Naive thymus-derived CD8-positive, alpha-beta T cell (primary cell): ENCODE measurements around the gene APLF. TPM values are rescaled to one million over a fixed set of nuclear protein-coding genes. Genes with fewer than 3 reads are reported as not detected.

Experiments
- ATAC-seq, 2 donors: fragments of 150-1000 bp; cut with Tn5 transposase in 1 of 2; sonication (Bioruptor Pico), chemical (Tn5 transposase) in 1 of 2; 1 replicate in 1 of 2; 2 replicates in 1 of 2; pipeline ENCODE4 v1.10.0; 2021; ENCODE audit warnings: mild to moderate bottlenecking in 2 of 2, moderate library complexity in 2 of 2
- POLR2A ChIA-PET: fragments of 350-600 bp; sonication (Branson Sonifier 250); formaldehyde crosslinking; loops from one replicate; lab custom pipeline; 2021; ENCODE audit warnings: antibody characterized with exemption; lab: Charles Lee
- DNase-seq, 10 donors: peaks; one replicate each; pipeline versions ENCODE4 v3.0.0 to v3.0.0-alpha.2; 2020 to 2022
- H3K27ac Mint-ChIP-seq, 10 donors: one replicate each; pipeline ENCODE4 v1.8.0; 2020 to 2022; ENCODE audit warnings: mild to moderate bottlenecking in 10 of 10, mixed read lengths in 10 of 10, moderate library complexity in 4 of 10, inconsistent platforms in 1 of 10
- H3K27me3 Mint-ChIP-seq, 5 donors: one replicate each; pipeline ENCODE4 v1.8.0; 2021 to 2022; ENCODE audit warnings: mixed read lengths in 5 of 5
- H3K36me3 Mint-ChIP-seq, 3 donors: one replicate each; pipeline ENCODE4 v1.8.0; 2020 to 2022; ENCODE audit warnings: mixed read lengths in 3 of 3, mild to moderate bottlenecking in 2 of 3, inconsistent platforms in 1 of 3
- H3K4me1 Mint-ChIP-seq, 4 donors: one replicate each; pipeline ENCODE4 v1.8.0; 2021 to 2022; ENCODE audit warnings: mixed read lengths in 4 of 4
- H3K4me3 Mint-ChIP-seq, 10 donors: one replicate each; pipeline ENCODE4 v1.8.0; 2020 to 2022; ENCODE audit warnings: mild to moderate bottlenecking in 10 of 10, mixed read lengths in 10 of 10, moderate library complexity in 6 of 10, inconsistent platforms in 1 of 10
- H3K9me3 Mint-ChIP-seq, 9 donors: one replicate each; pipeline ENCODE4 v1.8.0; 2020 to 2022; ENCODE audit warnings: mixed read lengths in 9 of 9, mild to moderate bottlenecking in 3 of 9, inconsistent platforms in 1 of 9, moderate library complexity in 1 of 9
- polyA plus RNA-seq, 3 donors: library from polyadenylated mRNA; unstranded; fragments of 300-500 nt; fragmentation: Illumina TruSeq; gene quantifications; one replicate each; pipeline ENCODE4 v1.2.3, GENCODE V29; 2021
- total RNA-seq, 8 experiments: library from RNA in 2 of 8; stranded (reverse) in 2 of 8; gene quantifications; one replicate each; pipeline ENCODE4 v1.2.3 and lab custom pipeline; 2021 to 2026

Gene APLF
- 1 to 10 TPM; 9.7 TPM for total RNA-seq
- polyA plus RNA-seq, result 1 to 10 TPM; 1.4 to 1.6 (median 1.6) TPM
- 9.5 to 25.0 (median 16.3) reads per million in 6 experiments for total RNA-seq (lab: John Stamatoyannopoulos, UW)

- POLR2A ChIA-PET, result interaction anchor here (0.6 to 2.9 kb wide), 18 partner anchors 11 to 458 kb away, joined by 3 to 19 read pairs (median 5); partner anchors contain the start of genes ARHGAP25 and PPP3R1
- Mint-ChIP-seq H3K36me3 (peaks cover 0 to 4% (median 0%) of the 10 kb centered on the region in 3 donors), H3K4me3 (peak within 1 kb of the TSS; percentile 87 to 98 (median 96)), H3K9me3 (no peaks in the 10 kb centered on the region), H3K27ac (peak within 1 kb of the TSS; percentile 85 to 98 (median 94)), H3K4me1 (peaks cover 12 to 53% (median 41%) of the 10 kb centered on the region in 4 donors), H3K27me3 (no peaks in the 10 kb centered on the region)
- DNase-seq (peak; percentile 90 to 99 (median 98)), ATAC-seq (peak; percentile 90 to 92)
Observed at GRCh38 chr2:68467077-68467960, at the start of gene APLF, which contains the start of gene FBXO48. TSS of gene APLF (plus strand) at chr2:68467585. CDS start at chr2:68467732, 147 bp downstream. TSS of gene FBXO48 (minus strand) at chr2:68467294. CDS start at chr2:68465145, 2,149 bp downstream.

- ATAC-seq, result no peak
- H3K4me3 Mint-ChIP-seq, result peak overlapping the region in 1 of 10 donors; percentile 37
- H3K27me3 Mint-ChIP-seq, result peaks cover 0 to 6% (median 0%) of the 10 kb centered on the region in 5 donors
- no peak for DNase-seq
- H3K27ac Mint-ChIP-seq, result peak overlapping the region in 1 of 10 donors; percentile 82
- H3K4me1 Mint-ChIP-seq, result peaks cover 0 to 56% (median 4%) of the 10 kb centered on the region in 4 donors
- H3K36me3 Mint-ChIP-seq, result no peaks in the 10 kb centered on the region
- no peaks in the 10 kb centered on the region for H3K9me3 Mint-ChIP-seq
- POLR2A ChIA-PET, result no interaction called here
Observed at GRCh38 chr2:68417926-68418325, 49.5 kb upstream of the APLF start.

GRCh38 chr2:68418419-68418818 is 49.0 kb upstream of the APLF start:
- Mint-ChIP-seq H3K4me3 (peak overlapping the region in 3 of 10 donors; percentile 7 to 37 (median 34)), H3K27ac (peak overlapping the region in 1 of 10 donors; percentile 82), H3K4me1 (peaks cover 0 to 51% (median 4%) of the 10 kb centered on the region in 4 donors), H3K27me3 (peaks cover 0 to 6% (median 0%) of the 10 kb centered on the region in 5 donors), H3K36me3 (no peaks in the 10 kb centered on the region), H3K9me3 (no peaks in the 10 kb centered on the region)
- DNase-seq (no peak), ATAC-seq (no peak)
- POLR2A ChIA-PET, result no interaction called here

- POLR2A ChIA-PET, result no interaction called here
- no peak overlapping the region for H3K4me3 Mint-ChIP-seq
Observed at GRCh38 chr2:68418855-68419254, 48.5 kb upstream of the APLF start.

GRCh38 chr2:68420254-68420910 is 47.0 kb upstream of the APLF start:
- no peak overlapping the region for H3K27ac Mint-ChIP-seq
- POLR2A ChIA-PET, result interaction anchor here (0.6 kb wide), 1 partner anchor 94 kb away, joined by 4 read pairs; no protein-coding TSS in a partner anchor
- H3K4me1 Mint-ChIP-seq, result peaks cover 0 to 45% (median 4%) of the 10 kb centered on the region in 4 donors
- DNase-seq (no peak), ATAC-seq (no peak)
- peaks cover 0 to 6% (median 0%) of the 10 kb centered on the region in 5 donors for H3K27me3 Mint-ChIP-seq
- no peaks in the 10 kb centered on the region for H3K36me3 Mint-ChIP-seq
- no peak overlapping the region for H3K4me3 Mint-ChIP-seq
- H3K9me3 Mint-ChIP-seq, result no peaks in the 10 kb centered on the region

More at GRCh38 chr2:68418855-68419254, 48.5 kb upstream of the APLF start:
- Mint-ChIP-seq H3K4me1 (peaks cover 0 to 49% (median 4%) of the 10 kb centered on the region in 4 donors), H3K27me3 (peaks cover 0 to 6% (median 0%) of the 10 kb centered on the region in 5 donors), H3K27ac (peak overlapping the region in 1 of 10 donors; percentile 42), H3K9me3 (no peaks in the 10 kb centered on the region), H3K36me3 (no peaks in the 10 kb centered on the region)
- DNase-seq (no peak), ATAC-seq (no peak)

- DNase-seq, result no peak
- Mint-ChIP-seq H3K4me3 (no peak overlapping the region), H3K4me1 (peaks cover 0 to 51% (median 2%) of the 10 kb centered on the region in 4 donors), H3K27me3 (no peaks in the 10 kb centered on the region), H3K9me3 (no peaks in the 10 kb centered on the region), H3K27ac (no peak overlapping the region), H3K36me3 (no peaks in the 10 kb centered on the region)
- ATAC-seq, result peak; percentile 20 to 60
- POLR2A ChIA-PET, result no interaction called here
Observed at GRCh38 chr2:68423966-68424650, 43.3 kb upstream of the APLF start.

- Mint-ChIP-seq H3K4me1 (peaks cover 0 to 39% (median 2%) of the 10 kb centered on the region in 4 donors), H3K36me3 (no peaks in the 10 kb centered on the region), H3K9me3 (no peaks in the 10 kb centered on the region), H3K27ac (no peak overlapping the region), H3K27me3 (no peaks in the 10 kb centered on the region), H3K4me3 (no peak overlapping the region)
- no peak for DNase-seq
- POLR2A ChIA-PET, result no interaction called here
- ATAC-seq, result no peak
Observed at GRCh38 chr2:68425503-68425902, 41.9 kb upstream of the APLF start.

GRCh38 chr2:68426446-68426845 is 40.9 kb upstream of the APLF start:
- Mint-ChIP-seq H3K4me1 (peaks cover 0 to 33% (median 2%) of the 10 kb centered on the region in 4 donors), H3K36me3 (no peaks in the 10 kb centered on the region), H3K4me3 (no peak overlapping the region), H3K27ac (no peak overlapping the region), H3K27me3 (no peaks in the 10 kb centered on the region), H3K9me3 (no peaks in the 10 kb centered on the region)
- ATAC-seq, result no peak
- POLR2A ChIA-PET, result no interaction called here
- DNase-seq, result no peak

- H3K36me3 Mint-ChIP-seq, result no peaks in the 10 kb centered on the region
- H3K27ac Mint-ChIP-seq, result peak overlapping the region in 6 of 10 donors; percentile 4 to 87 (median 76)
- POLR2A ChIA-PET, result no interaction called here
- peaks cover 0 to 32% (median 2%) of the 10 kb centered on the region in 4 donors for H3K4me1 Mint-ChIP-seq
- no peaks in the 10 kb centered on the region for H3K9me3 Mint-ChIP-seq
- ATAC-seq, result peak; percentile 68 to 71
- H3K27me3 Mint-ChIP-seq, result no peaks in the 10 kb centered on the region
- DNase-seq, result peak in 1 of 10 donors; percentile 21
- H3K4me3 Mint-ChIP-seq, result peak overlapping the region in 2 of 10 donors; percentile 11 to 15
Observed at GRCh38 chr2:68426848-68427579, 40.4 kb upstream of the APLF start.

GRCh38 chr2:68428126-68428525 is 39.3 kb upstream of the APLF start:
- Mint-ChIP-seq H3K27ac (no peak overlapping the region), H3K4me1 (peaks cover 0 to 33% (median 3%) of the 10 kb centered on the region in 4 donors), H3K27me3 (no peaks in the 10 kb centered on the region), H3K36me3 (no peaks in the 10 kb centered on the region), H3K4me3 (no peak overlapping the region), H3K9me3 (no peaks in the 10 kb centered on the region)
- DNase-seq (no peak), ATAC-seq (no peak)
- POLR2A ChIA-PET, result no interaction called here

- Mint-ChIP-seq H3K4me3 (no peak overlapping the region), H3K9me3 (no peaks in the 10 kb centered on the region), H3K27ac (no peak overlapping the region), H3K4me1 (peaks cover 0 to 33% (median 3%) of the 10 kb centered on the region in 4 donors), H3K27me3 (no peaks in the 10 kb centered on the region), H3K36me3 (no peaks in the 10 kb centered on the region)
- POLR2A ChIA-PET, result no interaction called here
- DNase-seq, result no peak
- no peak for ATAC-seq
Observed at GRCh38 chr2:68428746-68429145, 38.6 kb upstream of the APLF start.
